Measurements from ENCODE around the gene HSPD1. TPM values are rescaled to one million over a fixed set of nuclear protein-coding genes. Genes with fewer than 3 reads are reported as not detected.
A peak's percentile ranks its signal among the peaks of the same experiment; 100 is the strongest.
"Not testable (repeated sequence)": the region's sequence is repeated elsewhere in the genome, so short reads cannot be mapped to it uniquely, and the experiment has no call there.

Gene HSPD1
- total and polyA plus RNA-seq, 9 donors: 146 to 343 (median 192) TPM

- H3K27me3 ChIP-seq: no peaks in the 10 kb centered on the region
- TF ChIP-seq POLR2A (IDR thresholded peaks at IDR 0.05): no peak
- TF ChIP-seq CTCF (IDR thresholded peaks at IDR 0.05): no peak
- TF ChIP-seq EP300 (IDR thresholded peaks at IDR 0.05): no peak
- peaks cover 4% of the 10 kb centered on the region for H3K4me1 ChIP-seq (ENCODE audit: insufficient read depth)
- no peak for DNase-seq
- intact Hi-C loops (cut with DNase I): loop anchor here in 2 of 4 donors (5.0 to 10.0 kb wide), 2 partner anchors 44 to 62 kb away; partner anchors contain the start of genes COQ10B (in 2 of the 2) and SF3B1 (in 1 of the 2)
- H3K36me3 ChIP-seq: no peaks in the 10 kb centered on the region
- H3K4me3 ChIP-seq: no peak overlapping the region
- no peaks in the 10 kb centered on the region for H3K9me3 ChIP-seq
- H3K27ac ChIP-seq: peak overlapping the region in 1 of 2 donors; percentile 34
Observed at GRCh38 chr2:197496695-197497094, 2.9 kb downstream of the HSPD1 start.

GRCh38 chr2:197495433-197496134, 4.1 kb downstream of the HSPD1 start:
- DNase-seq: no peak
- no peaks in the 10 kb centered on the region for H3K36me3 ChIP-seq
- 86 to 89% (median 87%) methylated on average over 2 of the region's 2 CpGs for WGBS, 3 donors
- no peaks in the 10 kb centered on the region for H3K27me3 ChIP-seq
- peaks cover 3% of the 10 kb centered on the region for H3K4me1 ChIP-seq (ENCODE audit: insufficient read depth)
- no peak for TF ChIP-seq CTCF (IDR thresholded peaks at IDR 0.05)
- TF ChIP-seq EP300 (IDR thresholded peaks at IDR 0.05): no peak
- TF ChIP-seq POLR2A (IDR thresholded peaks at IDR 0.05): no peak
- no peaks in the 10 kb centered on the region for H3K9me3 ChIP-seq
- no peak overlapping the region for H3K27ac ChIP-seq
- no peak overlapping the region for H3K4me3 ChIP-seq
- intact Hi-C loops (cut with DNase I): loop anchor here in 2 of 4 donors (5.0 to 10.0 kb wide), 2 partner anchors 43 to 61 kb away; partner anchors contain the start of genes COQ10B (in 2 of the 2) and SF3B1 (in 1 of the 2)

- Histone ChIP-seq H3K36me3 (no peaks in the 10 kb centered on the region), H3K27ac (no peak overlapping the region), H3K4me1 (ENCODE audit: insufficient read depth) (no peaks in the 10 kb centered on the region), H3K4me3 (no peak overlapping the region), H3K9me3 (no peaks in the 10 kb centered on the region), H3K27me3 (no peaks in the 10 kb centered on the region)
- intact Hi-C loops (cut with DNase I): no loop called here
- DNase-seq: no peak
- 81 to 87% (median 83%) methylated on average over 4 of the region's 4 CpGs for WGBS, 3 donors
- no peak for TF ChIP-seq CTCF (IDR thresholded peaks at IDR 0.05)
- TF ChIP-seq EP300 (IDR thresholded peaks at IDR 0.05): no peak
- TF ChIP-seq POLR2A (IDR thresholded peaks at IDR 0.05): no peak
Observed at GRCh38 chr2:197487385-197487784, 12.3 kb downstream of the HSPD1 start.

GRCh38 chr2:197486175-197486574, 13.5 kb downstream of the HSPD1 start:
- Histone ChIP-seq H3K9me3 (no peaks in the 10 kb centered on the region), H3K27me3 (no peaks in the 10 kb centered on the region), H3K4me1 (ENCODE audit: insufficient read depth) (no peaks in the 10 kb centered on the region), H3K4me3 (no peak overlapping the region), H3K36me3 (no peaks in the 10 kb centered on the region), H3K27ac (no peak overlapping the region)
- WGBS, 3 donors: 80 to 86% (median 80%) methylated on average over 2 of the region's 2 CpGs
- no peak for DNase-seq
- intact Hi-C loops (cut with DNase I): no loop called here
- TF ChIP-seq EP300 (IDR thresholded peaks at IDR 0.05) (no peak), CTCF (IDR thresholded peaks at IDR 0.05) (no peak), POLR2A (IDR thresholded peaks at IDR 0.05) (no peak)

GRCh38 chr2:197484248-197484647, 15.4 kb downstream of the HSPD1 start:
- H3K27me3 ChIP-seq; H3K36me3 ChIP-seq; intact Hi-C loops (cut with DNase I); H3K27ac ChIP-seq; H3K9me3 ChIP-seq; DNase-seq; H3K4me1 ChIP-seq (ENCODE audit: insufficient read depth); H3K4me3 ChIP-seq: not testable (repeated sequence)
- 95 to 99% (median 98%) methylated on average over 3 of the region's 3 CpGs for WGBS, 3 donors

Measured in ovary (tissue), 9 donors.